ENCODE results near the gene SYNGAP1.

DNA sequence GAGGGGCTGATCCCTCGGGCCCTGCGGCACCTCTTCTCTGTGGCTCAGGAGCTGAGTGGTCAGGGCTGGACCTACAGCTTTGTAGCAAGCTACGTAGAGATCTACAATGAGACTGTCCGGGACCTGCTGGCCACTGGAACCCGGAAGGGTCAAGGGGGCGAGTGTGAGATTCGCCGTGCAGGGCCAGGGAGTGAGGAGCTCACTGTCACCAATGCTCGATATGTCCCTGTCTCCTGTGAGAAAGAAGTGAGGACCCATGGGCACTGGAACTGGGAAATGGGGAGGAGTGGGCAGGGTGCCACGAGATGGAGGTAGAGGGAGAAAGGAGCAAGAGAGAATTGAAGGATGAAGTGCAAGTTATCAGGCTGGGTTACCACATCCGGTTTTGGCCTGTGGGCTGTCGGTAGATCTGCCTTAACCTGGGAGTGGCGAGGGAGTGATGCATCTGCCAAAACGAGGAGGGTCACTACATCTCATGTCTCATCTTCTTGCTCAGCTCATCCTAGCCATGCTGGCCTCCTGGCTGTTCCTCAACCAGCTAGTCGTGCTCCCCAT, 14.4 kb upstream of the SYNGAP1 start:
- TF ChIP-seq, protein P1, sequence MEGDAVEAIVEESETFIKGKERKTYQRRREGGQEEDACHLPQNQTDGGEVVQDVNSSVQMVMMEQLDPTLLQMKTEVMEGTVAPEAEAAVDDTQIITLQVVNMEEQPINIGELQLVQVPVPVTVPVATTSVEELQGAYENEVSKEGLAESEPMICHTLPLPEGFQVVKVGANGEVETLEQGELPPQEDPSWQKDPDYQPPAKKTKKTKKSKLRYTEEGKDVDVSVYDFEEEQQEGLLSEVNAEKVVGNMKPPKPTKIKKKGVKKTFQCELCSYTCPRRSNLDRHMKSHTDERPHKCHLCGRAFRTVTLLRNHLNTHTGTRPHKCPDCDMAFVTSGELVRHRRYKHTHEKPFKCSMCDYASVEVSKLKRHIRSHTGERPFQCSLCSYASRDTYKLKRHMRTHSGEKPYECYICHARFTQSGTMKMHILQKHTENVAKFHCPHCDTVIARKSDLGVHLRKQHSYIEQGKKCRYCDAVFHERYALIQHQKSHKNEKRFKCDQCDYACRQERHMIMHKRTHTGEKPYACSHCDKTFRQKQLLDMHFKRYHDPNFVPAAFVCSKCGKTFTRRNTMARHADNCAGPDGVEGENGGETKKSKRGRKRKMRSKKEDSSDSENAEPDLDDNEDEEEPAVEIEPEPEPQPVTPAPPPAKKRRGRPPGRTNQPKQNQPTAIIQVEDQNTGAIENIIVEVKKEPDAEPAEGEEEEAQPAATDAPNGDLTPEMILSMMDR (conservative IDR thresholded peaks at IDR 0.05 in 1 of 2, IDR thresholded peaks at IDR 0.05 in 1 of 2; ENCODE audit: low read depth in 1 of 2, low read length in 2 of 2), result no peak
- TF ChIP-seq EZH2 (IDR thresholded peaks at IDR 0.05; ENCODE audit: low read length, missing control alignments), result no peak
